ENCODE data around the gene SSH2.
"Not testable (repeated sequence)": the region's sequence is repeated elsewhere in the genome, so short reads cannot be mapped to it uniquely, and the experiment has no call there.

Gene SSH2

DNA sequence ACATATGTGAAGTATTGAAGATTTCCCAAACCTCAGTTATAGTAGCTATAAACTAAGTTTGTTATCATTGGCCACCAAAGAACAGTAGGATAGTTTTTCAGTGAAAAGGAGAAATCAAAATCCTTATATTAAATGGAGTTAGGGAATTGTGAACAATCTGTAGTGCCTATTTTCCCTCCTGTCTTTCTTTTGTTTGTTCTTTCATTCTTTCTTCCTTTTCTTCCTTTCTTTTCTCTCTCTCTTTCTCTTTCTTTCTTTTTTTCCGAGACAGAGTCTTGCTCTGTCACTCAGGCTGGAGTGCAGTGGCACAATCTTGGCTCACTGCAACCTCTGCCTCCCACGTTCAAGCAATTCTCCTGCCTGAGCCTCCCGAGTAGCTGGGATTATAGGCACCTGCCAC, 48.8 kb downstream of the SSH2 start:
- no peaks in the 10 kb centered on the region for H3K9me3 ChIP-seq (ENCODE audit: control insufficient read depth, low read length)
- DNase-seq: no peak
- no peak overlapping the region for H3K4me3 ChIP-seq (ENCODE audit: insufficient read depth, low read depth, low read length, poor library complexity, severe bottlenecking)
- no peaks in the 10 kb centered on the region for H3K27me3 ChIP-seq (replicated peaks; ENCODE audit: control insufficient read depth, insufficient read depth, low read length, poor library complexity, severe bottlenecking)
- H3K36me3 ChIP-seq (ENCODE audit: control insufficient read depth, insufficient read depth, low read length): no peaks in the 10 kb centered on the region
- H3K27ac ChIP-seq (ENCODE audit: insufficient read depth, low read length, poor library complexity, severe bottlenecking): no peak overlapping the region
- no peaks in the 10 kb centered on the region for H3K4me1 ChIP-seq (ENCODE audit: control insufficient read depth, insufficient read depth, low read length, poor library complexity, severe bottlenecking)

DNA sequence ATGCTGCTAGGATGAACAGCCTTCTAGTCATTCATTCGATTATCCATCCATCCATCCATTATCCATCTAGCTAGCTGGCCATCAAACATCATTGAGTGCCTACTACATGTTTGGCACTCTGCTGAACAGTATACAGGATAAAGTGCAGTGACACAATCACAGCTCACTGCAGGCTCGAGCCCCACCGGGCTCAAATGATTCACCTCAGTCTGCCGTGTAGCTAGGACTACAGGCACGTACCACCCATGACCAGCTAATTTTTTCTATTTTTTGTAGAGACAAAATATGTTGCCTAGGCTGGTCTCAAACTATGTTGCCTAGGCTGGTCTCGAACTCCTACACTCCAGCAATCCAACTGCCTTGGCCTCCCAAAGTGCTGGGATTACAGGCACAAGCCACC, 50.0 kb downstream of the SSH2 start:
- no peak overlapping the region for H3K27ac ChIP-seq (ENCODE audit: insufficient read depth, low read length, poor library complexity, severe bottlenecking)
- H3K36me3 ChIP-seq (ENCODE audit: control insufficient read depth, insufficient read depth, low read length): no peaks in the 10 kb centered on the region
- no peaks in the 10 kb centered on the region for H3K4me1 ChIP-seq (ENCODE audit: control insufficient read depth, insufficient read depth, low read length, poor library complexity, severe bottlenecking)
- no peak overlapping the region for H3K4me3 ChIP-seq (ENCODE audit: insufficient read depth, low read depth, low read length, poor library complexity, severe bottlenecking)
- DNase-seq: no peak
- no peaks in the 10 kb centered on the region for H3K27me3 ChIP-seq (replicated peaks; ENCODE audit: control insufficient read depth, insufficient read depth, low read length, poor library complexity, severe bottlenecking)
- no peaks in the 10 kb centered on the region for H3K9me3 ChIP-seq (ENCODE audit: control insufficient read depth, low read length)

DNA sequence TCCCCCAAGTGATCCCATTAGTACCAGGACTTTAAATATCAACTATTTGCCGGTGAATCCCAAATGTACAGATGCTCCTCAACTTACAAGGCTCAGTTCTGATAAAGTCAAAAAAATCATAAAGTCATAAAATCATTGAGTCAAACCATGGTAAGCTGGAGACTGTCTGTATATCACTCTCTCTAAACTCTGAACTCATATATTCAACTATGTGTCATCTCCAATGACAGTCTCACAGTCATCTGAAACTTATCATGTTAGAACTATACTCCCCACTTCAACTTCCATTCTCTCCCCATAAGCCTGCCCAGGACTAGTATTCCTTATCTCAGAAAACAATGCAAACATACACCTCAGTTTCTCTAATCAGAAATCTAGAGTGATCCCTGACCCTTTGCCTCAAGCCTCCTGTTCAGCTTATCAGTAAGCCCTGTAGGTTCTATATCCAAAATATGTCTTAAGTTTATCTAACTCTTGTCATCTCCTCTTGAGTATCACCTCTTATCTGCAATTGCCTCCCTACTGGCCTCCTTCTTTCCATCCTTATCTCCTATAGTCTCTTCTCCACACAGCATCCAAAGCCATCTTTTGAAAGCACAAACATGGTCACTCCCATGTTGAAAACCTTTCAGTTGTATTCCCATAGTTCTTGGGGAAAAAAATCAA, 55.0 kb downstream of the SSH2 start:
- no peak for DNase-seq
- Histone ChIP-seq H3K4me1 (ENCODE audit: control insufficient read depth, insufficient read depth, low read length, poor library complexity, severe bottlenecking) (no peaks in the 10 kb centered on the region), H3K27ac (ENCODE audit: insufficient read depth, low read length, poor library complexity, severe bottlenecking) (no peak overlapping the region), H3K4me3 (ENCODE audit: insufficient read depth, low read depth, low read length, poor library complexity, severe bottlenecking) (no peak overlapping the region), H3K27me3 (replicated peaks; ENCODE audit: control insufficient read depth, insufficient read depth, low read length, poor library complexity, severe bottlenecking) (no peaks in the 10 kb centered on the region), H3K9me3 (ENCODE audit: control insufficient read depth, low read length) (no peaks in the 10 kb centered on the region), H3K36me3 (ENCODE audit: control insufficient read depth, insufficient read depth, low read length) (no peaks in the 10 kb centered on the region)

DNA sequence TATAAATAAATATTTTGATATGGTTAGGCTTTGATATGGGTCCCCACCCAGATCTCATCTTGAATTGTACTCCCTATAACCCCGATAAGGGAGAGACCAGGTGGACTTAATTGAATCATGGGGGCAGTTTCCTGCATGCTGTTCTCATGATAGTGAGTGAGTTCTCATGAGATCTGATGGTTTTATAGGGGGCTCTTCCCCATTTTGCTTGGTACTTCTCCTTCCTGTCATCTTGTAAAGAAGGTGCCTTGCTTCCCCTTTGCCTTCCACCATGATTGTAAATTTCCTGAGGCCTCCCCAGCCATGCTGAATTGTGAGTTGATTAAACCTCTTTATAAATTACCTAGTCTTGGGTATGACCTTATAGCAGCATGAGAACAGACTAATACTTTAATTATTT, 55.7 kb downstream of the SSH2 start:
- not testable (repeated sequence) for DNase-seq; H3K27me3 ChIP-seq (replicated peaks; ENCODE audit: control insufficient read depth, insufficient read depth, low read length, poor library complexity, severe bottlenecking); H3K9me3 ChIP-seq (ENCODE audit: control insufficient read depth, low read length); H3K4me3 ChIP-seq (ENCODE audit: insufficient read depth, low read depth, low read length, poor library complexity, severe bottlenecking); H3K27ac ChIP-seq (ENCODE audit: insufficient read depth, low read length, poor library complexity, severe bottlenecking); H3K36me3 ChIP-seq (ENCODE audit: control insufficient read depth, insufficient read depth, low read length); H3K4me1 ChIP-seq (ENCODE audit: control insufficient read depth, insufficient read depth, low read length, poor library complexity, severe bottlenecking)

DNA sequence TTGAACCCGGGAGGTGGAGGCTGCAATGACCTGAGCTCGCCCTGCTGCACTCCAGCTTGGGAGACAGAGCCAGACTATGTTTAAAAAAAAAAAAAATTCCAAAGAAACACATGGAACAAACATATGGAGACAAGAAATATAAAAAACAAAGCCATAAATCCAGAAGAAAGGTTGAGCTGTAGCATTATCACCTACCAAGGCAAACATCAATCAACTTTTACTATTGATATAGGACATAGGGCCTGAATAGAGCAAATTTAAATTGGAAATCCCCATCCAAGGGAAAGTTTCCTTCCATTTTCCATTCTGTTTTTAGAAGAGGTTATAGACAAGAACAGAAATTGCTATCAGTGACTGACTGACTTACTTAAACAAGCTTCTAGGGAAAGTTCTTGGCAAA, 56.6 kb downstream of the SSH2 start:
- no peak for DNase-seq
- Histone ChIP-seq H3K9me3 (ENCODE audit: control insufficient read depth, low read length) (no peaks in the 10 kb centered on the region), H3K27me3 (replicated peaks; ENCODE audit: control insufficient read depth, insufficient read depth, low read length, poor library complexity, severe bottlenecking) (no peaks in the 10 kb centered on the region), H3K4me3 (ENCODE audit: insufficient read depth, low read depth, low read length, poor library complexity, severe bottlenecking) (no peak overlapping the region), H3K4me1 (ENCODE audit: control insufficient read depth, insufficient read depth, low read length, poor library complexity, severe bottlenecking) (no peaks in the 10 kb centered on the region), H3K27ac (ENCODE audit: insufficient read depth, low read length, poor library complexity, severe bottlenecking) (no peak overlapping the region), H3K36me3 (ENCODE audit: control insufficient read depth, insufficient read depth, low read length) (no peaks in the 10 kb centered on the region)

DNA sequence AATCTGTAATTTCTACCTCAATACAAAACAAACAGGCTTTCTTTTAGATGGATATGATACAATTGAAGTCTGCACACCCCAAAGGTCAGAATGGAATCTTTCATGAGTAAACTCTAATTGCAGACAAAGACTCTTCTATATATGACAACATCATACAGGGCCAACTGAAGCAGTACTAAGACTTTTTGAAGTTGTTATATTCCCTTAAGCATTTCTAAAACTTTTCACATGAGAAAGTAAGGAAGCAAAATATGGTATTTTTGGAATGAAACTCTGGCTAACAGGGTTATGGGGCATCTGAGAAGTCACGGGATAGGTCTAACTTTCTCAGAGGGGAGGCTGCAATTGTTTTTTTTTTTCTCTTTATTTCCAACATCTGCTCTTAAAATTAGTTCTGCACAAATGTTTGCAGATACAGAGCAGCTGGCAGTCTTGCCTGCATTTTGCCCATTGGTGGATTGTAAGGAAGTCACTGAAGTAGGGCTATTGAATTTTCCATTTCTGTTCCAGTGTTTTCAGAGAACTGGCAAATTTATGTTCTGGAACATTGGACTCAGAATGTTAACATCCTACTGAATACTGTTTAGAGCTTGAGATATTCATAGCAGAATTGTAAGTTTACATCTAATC, 59.1 kb downstream of the SSH2 start:
- no peak for DNase-seq
- Histone ChIP-seq H3K4me1 (ENCODE audit: control insufficient read depth, insufficient read depth, low read length, poor library complexity, severe bottlenecking) (no peaks in the 10 kb centered on the region), H3K36me3 (ENCODE audit: control insufficient read depth, insufficient read depth, low read length) (no peaks in the 10 kb centered on the region), H3K9me3 (ENCODE audit: control insufficient read depth, low read length) (no peaks in the 10 kb centered on the region), H3K27me3 (replicated peaks; ENCODE audit: control insufficient read depth, insufficient read depth, low read length, poor library complexity, severe bottlenecking) (no peaks in the 10 kb centered on the region), H3K27ac (ENCODE audit: insufficient read depth, low read length, poor library complexity, severe bottlenecking) (no peak overlapping the region), H3K4me3 (ENCODE audit: insufficient read depth, low read depth, low read length, poor library complexity, severe bottlenecking) (no peak overlapping the region)

DNA sequence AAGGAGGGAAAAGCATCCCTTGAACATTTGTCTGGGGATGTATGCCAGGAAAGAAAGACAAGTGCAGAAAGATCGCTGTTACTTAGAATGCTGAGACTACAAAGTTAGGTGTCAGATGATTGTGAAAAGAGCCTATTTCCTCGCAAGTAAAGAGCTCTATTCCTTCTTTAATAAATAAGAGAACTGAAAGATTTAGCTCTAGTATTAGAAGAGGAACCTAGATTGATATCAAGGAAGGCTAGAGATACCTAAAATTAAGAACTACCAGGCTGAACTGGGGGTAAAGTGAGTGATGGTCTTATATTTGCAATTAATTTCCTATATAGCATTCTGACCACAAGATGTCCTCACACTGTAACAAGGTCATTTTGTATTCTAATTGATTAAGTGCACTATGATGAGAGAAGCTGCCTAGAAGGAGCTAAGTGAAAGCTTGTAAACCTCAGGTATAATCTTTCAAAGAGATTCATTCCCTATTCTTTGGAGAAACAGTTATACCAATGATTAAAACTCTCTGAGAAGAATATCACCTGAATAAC, 62.3 kb downstream of the SSH2 start:
- H3K9me3 ChIP-seq (ENCODE audit: control insufficient read depth, low read length): no peaks in the 10 kb centered on the region
- H3K27me3 ChIP-seq (replicated peaks; ENCODE audit: control insufficient read depth, insufficient read depth, low read length, poor library complexity, severe bottlenecking): no peaks in the 10 kb centered on the region
- no peak overlapping the region for H3K4me3 ChIP-seq (ENCODE audit: insufficient read depth, low read depth, low read length, poor library complexity, severe bottlenecking)
- H3K36me3 ChIP-seq (ENCODE audit: control insufficient read depth, insufficient read depth, low read length): no peaks in the 10 kb centered on the region
- no peaks in the 10 kb centered on the region for H3K4me1 ChIP-seq (ENCODE audit: control insufficient read depth, insufficient read depth, low read length, poor library complexity, severe bottlenecking)
- H3K27ac ChIP-seq (ENCODE audit: insufficient read depth, low read length, poor library complexity, severe bottlenecking): no peak overlapping the region
- DNase-seq: no peak

DNA sequence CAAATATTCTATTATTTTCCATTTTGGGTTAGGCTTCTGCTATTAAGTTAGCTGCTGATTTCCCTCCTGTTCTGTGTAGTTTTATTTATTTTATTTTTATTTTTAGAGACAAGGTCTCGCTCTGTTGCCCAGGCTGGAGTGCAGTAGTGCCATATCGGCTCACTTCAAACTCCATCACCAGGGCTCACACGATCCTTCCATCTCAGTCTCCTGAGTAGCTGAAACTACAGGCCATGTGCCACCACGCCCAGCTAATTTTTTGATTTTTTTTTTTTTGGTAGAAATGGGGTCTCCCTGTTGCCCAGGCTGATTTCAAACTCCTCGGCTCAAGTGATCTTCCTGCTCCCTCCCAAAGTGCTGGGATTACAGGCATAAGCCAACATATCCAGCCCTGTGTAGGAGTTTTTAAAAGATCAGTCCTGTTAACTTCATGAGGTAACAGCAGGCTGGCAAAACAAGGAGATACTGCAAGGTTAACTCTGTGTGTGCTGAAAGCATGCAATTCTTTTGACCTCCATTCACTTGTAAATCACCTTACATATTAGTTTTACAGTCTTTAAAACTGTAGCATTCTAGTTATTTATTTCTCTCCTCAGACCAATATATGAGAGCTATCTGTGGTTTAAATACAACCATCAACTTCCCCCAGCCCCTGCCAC, 63.2 kb downstream of the SSH2 start:
- H3K27ac ChIP-seq (ENCODE audit: insufficient read depth, low read length, poor library complexity, severe bottlenecking): no peak overlapping the region
- H3K4me3 ChIP-seq (ENCODE audit: insufficient read depth, low read depth, low read length, poor library complexity, severe bottlenecking): no peak overlapping the region
- H3K9me3 ChIP-seq (ENCODE audit: control insufficient read depth, low read length): no peaks in the 10 kb centered on the region
- no peak for DNase-seq
- H3K4me1 ChIP-seq (ENCODE audit: control insufficient read depth, insufficient read depth, low read length, poor library complexity, severe bottlenecking): no peaks in the 10 kb centered on the region
- H3K27me3 ChIP-seq (replicated peaks; ENCODE audit: control insufficient read depth, insufficient read depth, low read length, poor library complexity, severe bottlenecking): no peaks in the 10 kb centered on the region
- no peaks in the 10 kb centered on the region for H3K36me3 ChIP-seq (ENCODE audit: control insufficient read depth, insufficient read depth, low read length)

DNA sequence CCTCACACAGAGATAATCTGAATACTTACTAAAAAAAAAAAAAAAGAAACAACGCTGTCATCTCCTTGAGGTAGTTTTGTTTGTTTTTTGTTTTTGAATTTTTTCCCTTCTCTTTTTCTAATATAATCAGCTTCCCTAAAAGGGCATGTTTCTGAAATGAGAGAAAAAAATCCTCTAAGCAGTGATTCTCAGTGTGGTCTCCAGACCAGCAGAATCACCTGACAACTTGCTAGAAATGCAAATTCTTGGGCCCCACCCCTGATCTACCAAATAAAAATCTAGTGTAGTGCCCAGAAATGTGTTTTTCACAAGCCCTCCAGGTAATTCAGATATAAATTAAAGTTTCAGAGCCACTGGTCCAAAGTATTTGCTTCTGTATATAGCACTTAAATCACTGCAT, 65.4 kb downstream of the SSH2 start:
- Histone ChIP-seq H3K27me3 (replicated peaks; ENCODE audit: control insufficient read depth, insufficient read depth, low read length, poor library complexity, severe bottlenecking) (no peaks in the 10 kb centered on the region), H3K4me3 (ENCODE audit: insufficient read depth, low read depth, low read length, poor library complexity, severe bottlenecking) (no peak overlapping the region), H3K9me3 (ENCODE audit: control insufficient read depth, low read length) (no peaks in the 10 kb centered on the region), H3K4me1 (ENCODE audit: control insufficient read depth, insufficient read depth, low read length, poor library complexity, severe bottlenecking) (no peaks in the 10 kb centered on the region), H3K36me3 (ENCODE audit: control insufficient read depth, insufficient read depth, low read length) (no peaks in the 10 kb centered on the region), H3K27ac (ENCODE audit: insufficient read depth, low read length, poor library complexity, severe bottlenecking) (no peak overlapping the region)
- no peak for DNase-seq

DNA sequence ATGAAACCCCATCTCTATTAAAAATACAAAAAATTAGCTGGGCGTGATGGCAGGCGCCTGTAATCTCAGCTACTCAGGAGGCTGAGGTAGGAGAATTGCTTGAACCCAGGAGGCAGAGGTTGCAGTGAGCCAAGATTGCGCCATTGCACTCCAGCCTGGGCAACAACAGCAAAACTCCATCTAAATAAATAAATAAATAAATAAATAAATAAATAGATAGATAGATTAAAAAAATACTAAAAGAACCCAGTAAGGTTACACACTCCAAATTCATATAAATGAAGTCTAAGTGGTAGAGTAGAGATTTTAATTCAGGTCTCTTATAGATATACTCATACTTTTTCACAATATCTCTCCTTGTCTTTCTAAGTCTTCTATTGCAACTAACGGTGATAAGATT, 65.9 kb downstream of the SSH2 start:
- not testable (repeated sequence) for DNase-seq; H3K9me3 ChIP-seq (ENCODE audit: control insufficient read depth, low read length); H3K27ac ChIP-seq (ENCODE audit: insufficient read depth, low read length, poor library complexity, severe bottlenecking)

More for the DNA sequence above, 65.9 kb downstream of the SSH2 start:
- H3K36me3 ChIP-seq (ENCODE audit: control insufficient read depth, insufficient read depth, low read length); H3K4me1 ChIP-seq (ENCODE audit: control insufficient read depth, insufficient read depth, low read length, poor library complexity, severe bottlenecking); H3K27me3 ChIP-seq (replicated peaks; ENCODE audit: control insufficient read depth, insufficient read depth, low read length, poor library complexity, severe bottlenecking); H3K4me3 ChIP-seq (ENCODE audit: insufficient read depth, low read depth, low read length, poor library complexity, severe bottlenecking): not testable (repeated sequence)
